PC-3 (cell line): Measurements from ENCODE around the gene HSPA1L. TPM values are rescaled to one million over a fixed set of nuclear protein-coding genes. Genes with fewer than 3 reads are reported as not detected.

Experiments
- ATAC-seq: fragments of 200-7000 bp; cut with Tn5 transposase; 2 replicates; pipeline ENCODE4 v1.9.1; 2020; ENCODE audit warnings: mild to moderate bottlenecking, moderate library complexity
- BruUV-seq: library from RNA; stranded (reverse); fragments of 400-500 nt; replicated peaks from 2 replicates; lab custom pipeline; 2021; lab: Mats Ljungman, UMichigan
- CTCF ChIA-PET: fragments of 300-600 bp; sonication (Branson Sonifier 250); formaldehyde crosslinking; loops from one replicate; lab custom pipeline; 2022; ENCODE audit warnings: antibody characterized with exemption; lab: Charles Lee
- POLR2A ChIA-PET: fragments of 300-600 bp; sonication (Branson Sonifier 250); formaldehyde crosslinking; loops from one replicate; lab custom pipeline; 2022; ENCODE audit warnings: antibody characterized with exemption; ENCODE audit not compliant: unreplicated experiment; lab: Charles Lee
- DNase-seq: peaks from one replicate; pipeline ENCODE4 v3.0.0-alpha.2; 2015
- H2AFZ ChIP-seq: fragments of 300-600 bp; sonication (generic); 2 replicates; pipeline ENCODE4 v1.6.0; 2016; ENCODE audit warnings: antibody characterized with exemption, low read length
- H3F3A ChIP-seq: fragments of 300-600 bp; sonication (generic); one replicate; pipeline ENCODE4 v1.6.0; 2017; ENCODE audit warnings: antibody characterized with exemption, low read length, control low read depth, mild to moderate bottlenecking; ENCODE audit not compliant: unreplicated experiment
- H3K27ac ChIP-seq: fragments of 300-600 bp; sonication (generic); 2 replicates; pipeline ENCODE4 v1.5.1; 2016; ENCODE audit warnings: mild to moderate bottlenecking, low read length
- H3K27me3 ChIP-seq: fragments of 300-600 bp; sonication (generic); 2 replicates; pipeline ENCODE4 v1.6.1; 2016; ENCODE audit warnings: low read length, mixed read lengths
- H3K36me3 ChIP-seq: fragments of 300-600 bp; sonication (generic); 2 replicates; pipeline ENCODE4 v1.6.1; 2016; ENCODE audit warnings: low read depth, mixed run types, low read length, mixed read lengths
- H3K4me1 ChIP-seq: fragments of 300-600 bp; sonication (generic); 2 replicates; pipeline ENCODE4 v1.5.1; 2016; ENCODE audit warnings: low read length; ENCODE audit not compliant: insufficient read depth
- H3K4me2 ChIP-seq: fragments of 300-600 bp; sonication (generic); 2 replicates; pipeline ENCODE4 v1.6.0; 2016; ENCODE audit warnings: low read length
- H3K4me3 ChIP-seq: fragments of 300-600 bp; sonication (generic); 2 replicates; pipeline ENCODE4 v1.5.1; 2016; ENCODE audit warnings: mild to moderate bottlenecking, low read length, mixed read lengths
- H3K79me2 ChIP-seq: fragments of 300-600 bp; sonication (generic); 2 replicates; pipeline ENCODE4 v1.6.1; 2017; ENCODE audit warnings: low read length, mixed read lengths
- H3K9ac ChIP-seq: fragments of 300-600 bp; sonication (generic); 2 replicates; pipeline ENCODE4 v1.6.0; 2016; ENCODE audit warnings: mild to moderate bottlenecking, low read length
- H3K9me2 ChIP-seq: fragments of 300-600 bp; sonication (generic); replicated peaks from 2 replicates; pipeline ENCODE4 v1.6.1; 2016; ENCODE audit warnings: mixed run types, low read length, mixed read lengths
- H3K9me3 ChIP-seq: fragments of 300-600 bp; sonication (generic); 2 replicates; pipeline ENCODE4 v1.6.1; 2016; ENCODE audit warnings: low read length, mixed read lengths
- H4K20me1 ChIP-seq: fragments of 300-600 bp; sonication (generic); 2 replicates; pipeline ENCODE4 v1.6.1; 2016; ENCODE audit warnings: low read length, mixed read lengths
- EZH2 ChIP-seq: fragments of 300-600 bp; sonication (generic); IDR thresholded peaks from one replicate; pipeline ENCODE4 v1.6.1; 2017; ENCODE audit warnings: antibody characterized with exemption, mild to moderate bottlenecking, low read length; ENCODE audit not compliant: unreplicated experiment
- EZH2phosphoT487 ChIP-seq: fragments of 300-600 bp; sonication (generic); IDR thresholded peaks from 2 replicates; pipeline ENCODE4 v1.6.1; 2018; ENCODE audit warnings: mild to moderate bottlenecking, antibody characterized with exemption, low read length, borderline replicate concordance
- intact Hi-C: fragments of 100-400 bp; cut with micrococcal nuclease; formaldehyde crosslinking; loops from 2 replicates; pipeline ENCODE4 v1.9.0; 2023
- total RNA-seq: library from RNA; depleted of rRNA; stranded (reverse); fragments of >200 nt; gene quantifications from 2 replicates; pipeline ENCODE4 v1.2.3, GENCODE V29; 2014
- TF ChIP-seq, protein P1 (sequence below): fragments of 300-600 bp; sonication (generic); conservative IDR thresholded peaks from 2 replicates; pipeline ENCODE4 v1.5.1; 2017; ENCODE audit warnings: antibody characterized with exemption, low read depth, mild to moderate bottlenecking, low read length

Gene HSPA1L
- total RNA-seq, 1 experiment from 2014 or later, result 0.26 TPM

GRCh38 chr6:31776485-31776988, 38.5 kb downstream of the HSPA1L start:
- Histone ChIP-seq H3K4me2 (peak overlapping the region; percentile 79), H3K4me3 (peak overlapping the region; percentile 43), H3K79me2 (no peaks in the 10 kb centered on the region), H3K27me3 (no peaks in the 10 kb centered on the region), H4K20me1 (no peaks in the 10 kb centered on the region), H3K9me3 (no peaks in the 10 kb centered on the region), H3K27ac (peak overlapping the region; percentile 69), H3F3A (peaks cover 3% of the 10 kb centered on the region), H2AFZ (no peak overlapping the region), H3K9me2 (no peaks in the 10 kb centered on the region), H3K4me1 (peaks cover 29% of the 10 kb centered on the region), H3K36me3 (peaks cover 30% of the 10 kb centered on the region; the same call in 1 of the 2 replicates), H3K9ac (peak overlapping the region; percentile 50)
- ATAC-seq (peak; percentile 20), DNase-seq (peak; percentile 20)
- ChIA-PET CTCF (interaction anchor here (0.6 kb wide), 1 partner anchor 12 kb away, joined by 4 read pairs; no protein-coding TSS in a partner anchor), POLR2A (no interaction called here)
- TF ChIP-seq EZH2phosphoT487 (no peak), EZH2 (no peak)
- TF ChIP-seq, protein P1, sequence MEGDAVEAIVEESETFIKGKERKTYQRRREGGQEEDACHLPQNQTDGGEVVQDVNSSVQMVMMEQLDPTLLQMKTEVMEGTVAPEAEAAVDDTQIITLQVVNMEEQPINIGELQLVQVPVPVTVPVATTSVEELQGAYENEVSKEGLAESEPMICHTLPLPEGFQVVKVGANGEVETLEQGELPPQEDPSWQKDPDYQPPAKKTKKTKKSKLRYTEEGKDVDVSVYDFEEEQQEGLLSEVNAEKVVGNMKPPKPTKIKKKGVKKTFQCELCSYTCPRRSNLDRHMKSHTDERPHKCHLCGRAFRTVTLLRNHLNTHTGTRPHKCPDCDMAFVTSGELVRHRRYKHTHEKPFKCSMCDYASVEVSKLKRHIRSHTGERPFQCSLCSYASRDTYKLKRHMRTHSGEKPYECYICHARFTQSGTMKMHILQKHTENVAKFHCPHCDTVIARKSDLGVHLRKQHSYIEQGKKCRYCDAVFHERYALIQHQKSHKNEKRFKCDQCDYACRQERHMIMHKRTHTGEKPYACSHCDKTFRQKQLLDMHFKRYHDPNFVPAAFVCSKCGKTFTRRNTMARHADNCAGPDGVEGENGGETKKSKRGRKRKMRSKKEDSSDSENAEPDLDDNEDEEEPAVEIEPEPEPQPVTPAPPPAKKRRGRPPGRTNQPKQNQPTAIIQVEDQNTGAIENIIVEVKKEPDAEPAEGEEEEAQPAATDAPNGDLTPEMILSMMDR, result no peak
- BruUV-seq, result no TSS peak
- intact Hi-C loops, result no loop called here

DNA sequence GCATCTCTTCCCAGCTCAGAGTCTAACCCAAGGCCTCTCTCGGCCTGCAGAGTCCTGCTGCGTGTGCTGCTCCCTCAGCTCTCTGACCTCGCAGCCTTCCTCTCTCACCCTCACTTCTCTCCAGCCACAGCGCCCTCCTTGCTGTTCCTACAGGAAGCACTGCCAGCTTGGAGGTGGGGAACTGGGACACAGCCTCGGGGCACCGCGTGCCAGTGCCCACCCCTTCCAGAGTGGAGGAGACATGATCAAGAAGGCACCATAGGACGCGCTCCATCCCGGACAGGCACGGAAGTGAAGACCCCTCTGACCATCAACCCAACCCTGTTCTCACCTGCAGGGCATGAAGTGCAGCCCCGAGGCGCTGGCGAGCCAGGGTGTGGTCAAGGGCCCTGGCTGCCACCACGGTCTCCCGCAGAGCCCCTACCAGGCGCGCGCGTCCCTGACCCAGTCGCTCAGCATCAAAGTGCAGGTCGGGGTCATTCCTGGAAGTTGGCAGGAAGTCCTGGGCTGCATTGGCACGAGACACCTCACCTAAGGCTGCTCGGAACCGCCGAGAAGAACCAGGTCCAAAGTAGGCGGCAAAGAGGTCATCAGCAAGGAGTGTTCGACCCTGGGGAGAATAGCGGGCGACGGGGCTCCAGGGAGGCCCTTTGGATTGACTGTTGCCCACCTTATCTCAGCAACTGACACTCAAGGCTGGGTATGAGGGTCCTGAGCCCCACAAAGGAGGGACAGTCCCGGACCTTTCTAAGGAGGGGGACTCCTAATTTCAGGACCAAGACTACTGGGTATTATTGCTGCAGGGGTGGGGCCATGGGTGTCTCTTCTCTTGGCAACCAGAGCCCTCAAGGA, 39.2 kb downstream of the HSPA1L start:
- Histone ChIP-seq H3K4me1 (peaks cover 29% of the 10 kb centered on the region), H3K9ac (no peak overlapping the region), H3K27me3 (no peaks in the 10 kb centered on the region), H3K36me3 (peaks cover 24% of the 10 kb centered on the region; the same call in 1 of the 2 replicates), H4K20me1 (no peaks in the 10 kb centered on the region), H3K4me2 (peak overlapping the region; percentile 79), H3K27ac (peak overlapping the region; percentile 69), H3F3A (peaks cover 3% of the 10 kb centered on the region), H3K79me2 (no peaks in the 10 kb centered on the region), H2AFZ (no peak overlapping the region), H3K9me3 (no peaks in the 10 kb centered on the region), H3K9me2 (no peaks in the 10 kb centered on the region), H3K4me3 (no peak overlapping the region)
- DNase-seq (no peak), ATAC-seq (no peak)
- ChIA-PET CTCF (interaction anchor here (0.9 kb wide), 1 partner anchor 51 kb away, joined by 3 read pairs; no protein-coding TSS in a partner anchor), POLR2A (no interaction called here)
- no peak for TF ChIP-seq EZH2phosphoT487
- TF ChIP-seq, protein P1, result no peak
- TF ChIP-seq EZH2, result no peak
- BruUV-seq, result no TSS peak
- intact Hi-C loops, result no loop called here
